IPS-NIHi11 (cell line): ENCODE data around the gene SSX1.
"Not testable (repeated sequence)": the region's sequence is repeated elsewhere in the genome, so short reads cannot be mapped to it uniquely, and the experiment has no call there.

Experiments used
- DNase-seq: peaks from one replicate; pipeline ENCODE4 v3.0.0; 2012; ENCODE audit warnings: mixed read lengths, low spot score

SSX1 gene

GRCh38 chrX:48255062-48255796 is at the start of gene SSX1:
TSS of gene SSX1 (plus strand) at chrX:48255392. CDS start at chrX:48257242, 1,850 bp downstream.
- DNase-seq = not testable (repeated sequence)

- DNase-seq = not testable (repeated sequence)
Measured at GRCh38 chrX:48214341-48214740, 40.9 kb upstream of the SSX1 start.

- DNase-seq = not testable (repeated sequence)
Measured at GRCh38 chrX:48224196-48224595, 31.0 kb upstream of the SSX1 start.

GRCh38 chrX:48252945-48253344 is 2.2 kb upstream of the SSX1 start:
- not testable (repeated sequence) for DNase-seq

- DNase-seq = not testable (repeated sequence)
Measured at GRCh38 chrX:48274365-48274764, 19.2 kb downstream of the SSX1 start.

- peak; percentile 2 for DNase-seq
Measured at GRCh38 chrX:48278958-48279357, 23.8 kb downstream of the SSX1 start.

GRCh38 chrX:48280729-48281128 is 25.5 kb downstream of the SSX1 start:
- DNase-seq = not testable (repeated sequence)

- DNase-seq = no peak
Measured at GRCh38 chrX:48306175-48306574, 51.0 kb downstream of the SSX1 start.

- not testable (repeated sequence) for DNase-seq
Measured at GRCh38 chrX:48313996-48314395, 58.8 kb downstream of the SSX1 start.
